SK-N-SH (cell line): ENCODE data around the gene FBXO31. TPM values are rescaled to one million over a fixed set of nuclear protein-coding genes. Genes with fewer than 3 reads are reported as not detected.

Experiments
- CTCF ChIA-PET: fragments of 300-600, 350-600 bp; formaldehyde crosslinking; extraction: SDS; loops from one replicate; lab custom pipeline; 2021; lab: Yijun Ruan, JAX
- POLR2A ChIA-PET: fragments of 350-600 bp; sonication (Branson Sonifier 250); formaldehyde crosslinking; extraction: SDS; loops from one replicate; lab custom pipeline; 2020; ENCODE audit warnings: antibody characterized with exemption, inconsistent platforms; lab: Yijun Ruan, JAX
- DNase-seq: peaks from one replicate; pipeline ENCODE4 v3.0.0; 2012
- H2AFZ ChIP-seq: fragments of 200-600 bp; sonication (generic); 2 replicates; pipeline ENCODE4 v1.8.1; 2016; ENCODE audit warnings: antibody characterized with exemption, mild to moderate bottlenecking, low read depth
- H3F3A ChIP-seq: fragments of 200-600 bp; sonication (generic); replicated peaks from 2 replicates; pipeline ENCODE3; 2016; ENCODE audit warnings: antibody characterized with exemption, mild to moderate bottlenecking; ENCODE audit not compliant: insufficient read depth
- H3K27ac ChIP-seq, 2 experiments: fragments of 200-500 bp in 1 of 2; fragments of 200-600 bp in 1 of 2; sonication (Bioruptor generic) in 1 of 2; sonication (generic), shearing (Covaris generic) in 1 of 2; 2 replicates each; pipeline versions ENCODE4 v1.5.1 to v1.6.1; 2014 to 2016; ENCODE audit warnings: low read depth in 2 of 2, inconsistent platforms in 1 of 2, low read length in 1 of 2, mild to moderate bottlenecking in 1 of 2, mixed read lengths in 1 of 2
- H3K27me3 ChIP-seq: fragments of 200-600 bp; sonication (generic), shearing (Covaris generic); 2 replicates; pipeline ENCODE4 v1.6.1; 2016; ENCODE audit warnings: mixed run types; ENCODE audit not compliant: insufficient read depth
- H3K36me3 ChIP-seq, 2 experiments: fragments of 200-500 bp in 1 of 2; fragments of 200-600 bp in 1 of 2; sonication (Bioruptor generic) in 1 of 2; sonication (generic) in 1 of 2; replicated peaks in 1 of 2; 2 replicates each; pipeline versions ENCODE3 to v1.5.1; 2014 to 2016; ENCODE audit warnings: low read length in 1 of 2, mild to moderate bottlenecking in 1 of 2; ENCODE audit not compliant: insufficient read depth in 2 of 2, control insufficient read depth in 1 of 2
- H3K4me1 ChIP-seq, 2 experiments: fragments of 200-500 bp in 1 of 2; fragments of 200-600 bp in 1 of 2; sonication (Bioruptor generic) in 1 of 2; sonication (generic), shearing (Covaris generic) in 1 of 2; 2 replicates each; pipeline versions ENCODE4 v1.5.1 to v1.6.1; 2014 to 2016; ENCODE audit warnings: low read depth in 1 of 2, low read length in 1 of 2, mixed run types in 1 of 2; ENCODE audit not compliant: insufficient read depth in 2 of 2, control insufficient read depth in 1 of 2
- H3K4me2 ChIP-seq: fragments of 200-600 bp; sonication (generic), shearing (Covaris generic); 2 replicates; pipeline ENCODE4 v1.6.1; 2017; ENCODE audit warnings: mixed run types
- H3K4me3 ChIP-seq, 2 experiments: fragments of 200-500 bp in 1 of 2; fragments of 200-600 bp in 1 of 2; sonication (Bioruptor generic) in 1 of 2; sonication (generic), shearing (Covaris generic) in 1 of 2; 2 replicates each; pipeline versions ENCODE4 v1.5.1 to v1.8.1; 2014 to 2016; ENCODE audit warnings: low read depth in 2 of 2, inconsistent platforms in 1 of 2, low read length in 1 of 2, mild to moderate bottlenecking in 1 of 2, mixed read lengths in 1 of 2, moderate library complexity in 1 of 2
- H3K79me2 ChIP-seq: fragments of 200-600 bp; sonication (generic); 2 replicates; pipeline ENCODE4 v1.8.1; 2017; ENCODE audit warnings: mild to moderate bottlenecking; ENCODE audit not compliant: insufficient read depth
- H3K9ac ChIP-seq: fragments of 200-600 bp; sonication (generic); 2 replicates; pipeline ENCODE4 v1.6.1; 2017; ENCODE audit warnings: mixed run types
- H3K9me2 ChIP-seq: fragments of 200-600 bp; sonication (generic); 2 replicates; pipeline ENCODE4 v1.6.1; 2017; ENCODE audit warnings: mixed run types
- H3K9me3 ChIP-seq: fragments of 200-600 bp; sonication (generic); 2 replicates; pipeline ENCODE4 v1.6.1; 2017; ENCODE audit warnings: mixed run types, mild to moderate bottlenecking, moderate library complexity
- H4K20me1 ChIP-seq: fragments of 200-600 bp; sonication (generic); 2 replicates; pipeline ENCODE4 v1.6.1; 2017; ENCODE audit warnings: mild to moderate bottlenecking, mixed run types; ENCODE audit not compliant: insufficient read depth
- CHD2 ChIP-seq: fragments of 150-350 bp; IDR thresholded peaks from 2 replicates; pipeline ENCODE4 v1.6.1; 2018; ENCODE audit warnings: low read length; ENCODE audit not compliant: partially characterized antibody
- ELF1 ChIP-seq: IDR thresholded peaks from 2 replicates; pipeline ENCODE4 v1.4.0; 2012
- GABPA ChIP-seq: IDR thresholded peaks from 2 replicates; pipeline ENCODE4 v1.4.0; 2012; ENCODE audit warnings: low read depth, mild to moderate bottlenecking
- MAX ChIP-seq: IDR thresholded peaks from 2 replicates; pipeline ENCODE4 v1.4.0; 2012; ENCODE audit warnings: low read depth
- MXI1 ChIP-seq: IDR thresholded peaks from 2 replicates; pipeline ENCODE4 v1.6.1; 2012; ENCODE audit warnings: mild to moderate bottlenecking, low read depth, low read length, improper control_type of control experiment
- NFIC ChIP-seq: IDR thresholded peaks from 2 replicates; pipeline ENCODE4 v1.4.0; 2012; ENCODE audit warnings: borderline replicate concordance
- POLR2AphosphoS5 ChIP-seq: IDR thresholded peaks from 2 replicates; pipeline ENCODE4 v1.6.1; 2012; ENCODE audit warnings: low read depth, low read length
- RCOR1 ChIP-seq: fragments of 150-350 bp; IDR thresholded peaks from 2 replicates; pipeline ENCODE4 v1.6.1; 2017; ENCODE audit warnings: antibody characterized with exemption, low read length
- RXRA ChIP-seq: IDR thresholded peaks from 2 replicates; pipeline ENCODE4 v1.4.0; 2012; ENCODE audit warnings: low read depth, mild to moderate bottlenecking, borderline replicate concordance
- USF2 ChIP-seq: fragments of 150-350 bp; IDR thresholded peaks from 2 replicates; pipeline ENCODE4 v1.6.1; 2017; ENCODE audit warnings: antibody characterized with exemption, low read length, low read depth, borderline replicate concordance
- WGBS: methylation state at CpG from one replicate; pipeline ENCODE4 v1.1.6; 2017; ENCODE audit warnings: low lambda C conversion rate; 5-methylcytosine and 5-hydroxymethylcytosine counted together
- polyA plus RNA-seq, 3 experiments: library from polyadenylated mRNA; depleted of rRNA; stranded (reverse); fragments of >200 nt; gene quantifications; 2 replicates each; pipeline ENCODE4 v1.2.3, GENCODE V29; 2012
- TF ChIP-seq, protein P1 (sequence below): fragments of 200-600 bp; sonication (generic); IDR thresholded peaks from 2 replicates; pipeline ENCODE4 v1.6.1; 2017; ENCODE audit warnings: antibody characterized with exemption, mild to moderate bottlenecking, moderate library complexity

FBXO31 gene
- polyA plus RNA-seq, 1 of the 3 experiments (the other 2 are of a cell fraction) = 14.2 TPM

DNA sequence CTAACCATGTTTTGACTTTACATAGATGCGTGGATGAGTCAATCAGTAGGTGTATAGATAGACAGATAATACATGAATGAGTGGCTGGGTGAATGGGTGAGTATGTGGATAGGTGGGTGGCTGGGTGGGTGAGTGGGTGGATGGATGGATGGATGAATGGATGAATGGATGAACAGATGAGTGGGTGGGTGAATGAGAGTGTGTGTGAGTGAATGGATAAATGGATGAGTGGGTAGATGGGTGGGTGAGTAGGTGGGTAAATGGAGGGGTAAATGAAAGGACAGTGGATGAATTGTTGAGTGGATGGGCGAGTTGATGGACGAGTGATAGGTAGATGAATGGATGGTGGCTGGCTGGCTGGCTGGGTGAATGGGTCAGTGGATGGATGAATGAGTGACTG lies 89.6 kb downstream of the FBXO31 start:
- no peak overlapping the region for H3K27ac ChIP-seq
- no peak for TF ChIP-seq RCOR1
- no peak for TF ChIP-seq RXRA
- TF ChIP-seq POLR2AphosphoS5 = no peak
- TF ChIP-seq USF2 = no peak
- TF ChIP-seq ELF1 = no peak
- TF ChIP-seq, protein P1, sequence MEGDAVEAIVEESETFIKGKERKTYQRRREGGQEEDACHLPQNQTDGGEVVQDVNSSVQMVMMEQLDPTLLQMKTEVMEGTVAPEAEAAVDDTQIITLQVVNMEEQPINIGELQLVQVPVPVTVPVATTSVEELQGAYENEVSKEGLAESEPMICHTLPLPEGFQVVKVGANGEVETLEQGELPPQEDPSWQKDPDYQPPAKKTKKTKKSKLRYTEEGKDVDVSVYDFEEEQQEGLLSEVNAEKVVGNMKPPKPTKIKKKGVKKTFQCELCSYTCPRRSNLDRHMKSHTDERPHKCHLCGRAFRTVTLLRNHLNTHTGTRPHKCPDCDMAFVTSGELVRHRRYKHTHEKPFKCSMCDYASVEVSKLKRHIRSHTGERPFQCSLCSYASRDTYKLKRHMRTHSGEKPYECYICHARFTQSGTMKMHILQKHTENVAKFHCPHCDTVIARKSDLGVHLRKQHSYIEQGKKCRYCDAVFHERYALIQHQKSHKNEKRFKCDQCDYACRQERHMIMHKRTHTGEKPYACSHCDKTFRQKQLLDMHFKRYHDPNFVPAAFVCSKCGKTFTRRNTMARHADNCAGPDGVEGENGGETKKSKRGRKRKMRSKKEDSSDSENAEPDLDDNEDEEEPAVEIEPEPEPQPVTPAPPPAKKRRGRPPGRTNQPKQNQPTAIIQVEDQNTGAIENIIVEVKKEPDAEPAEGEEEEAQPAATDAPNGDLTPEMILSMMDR = no peak
- no peak for TF ChIP-seq MAX
- no peak for TF ChIP-seq MXI1
- no peak for TF ChIP-seq CHD2
- H3K27me3 ChIP-seq = no peaks in the 10 kb centered on the region
- 46% methylated on average over 3 of the region's 3 CpGs for WGBS
- H2AFZ ChIP-seq = no peak overlapping the region
- H3K9ac ChIP-seq = no peak overlapping the region
- no peaks in the 10 kb centered on the region for H4K20me1 ChIP-seq
- no peak overlapping the region for H3K4me2 ChIP-seq
- no peak for DNase-seq
- ChIA-PET CTCF (interaction anchor here (3.0 kb wide), 1 partner anchor 91 kb away, joined by 11 read pairs; no protein-coding TSS in a partner anchor), POLR2A (no interaction called here)
- no peaks in the 10 kb centered on the region for H3K36me3 ChIP-seq
- H3K4me1 ChIP-seq = no peaks in the 10 kb centered on the region
- H3K9me2 ChIP-seq = no peaks in the 10 kb centered on the region
- H3F3A ChIP-seq = no peaks in the 10 kb centered on the region
- no peaks in the 10 kb centered on the region for H3K79me2 ChIP-seq
- H3K4me3 ChIP-seq = no peak overlapping the region
- H3K9me3 ChIP-seq = no peaks in the 10 kb centered on the region

DNA sequence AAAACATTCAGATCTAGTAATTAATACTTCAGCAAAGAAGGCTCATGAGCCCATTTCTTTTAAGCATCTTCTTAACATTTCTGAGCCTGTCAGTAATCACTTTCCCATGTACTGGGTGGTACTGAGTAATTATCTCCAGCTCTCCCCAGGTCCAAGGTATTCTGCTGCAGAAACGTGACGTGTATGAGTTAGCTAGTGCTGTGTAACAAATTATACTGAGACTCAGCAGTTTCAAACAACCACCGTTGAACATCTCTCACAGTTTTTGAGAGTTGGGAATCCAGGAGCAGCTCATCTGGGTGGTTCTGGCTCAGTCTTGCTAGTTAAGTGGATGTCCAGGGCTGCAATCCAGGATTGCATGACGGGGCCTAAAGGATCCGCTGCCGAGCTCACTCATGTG lies 91.6 kb downstream of the FBXO31 start:
- H2AFZ ChIP-seq = no peak overlapping the region
- TF ChIP-seq NFIC (no peak), GABPA (no peak)
- TF ChIP-seq, all 33 proteins: peak for 0

More for the DNA sequence above, 91.6 kb downstream of the FBXO31 start:
- Histone ChIP-seq H3K27ac (no peak overlapping the region), H3K4me2 (no peak overlapping the region), H3K9me2 (no peaks in the 10 kb centered on the region), H3K4me3 (no peak overlapping the region), H3K4me1 (no peaks in the 10 kb centered on the region), H3K9ac (no peak overlapping the region), H3K27me3 (no peaks in the 10 kb centered on the region), H3K79me2 (no peaks in the 10 kb centered on the region), H3F3A (no peaks in the 10 kb centered on the region), H4K20me1 (no peaks in the 10 kb centered on the region), H3K9me3 (no peaks in the 10 kb centered on the region), H3K36me3 (no peaks in the 10 kb centered on the region)
- WGBS = 72% methylated on average over 6 of the region's 6 CpGs
- no peak for DNase-seq
- ChIA-PET CTCF (interaction anchor here (1.3 to 3.0 kb wide), 2 partner anchors 13 to 89 kb away, joined by 4 to 11 read pairs; no protein-coding TSS in a partner anchor), POLR2A (no interaction called here)
